Cerebellar nuclear complex (tissue), 1 donor: Measurements from ENCODE around the gene GNB1L.

ENCODE experiments used
- DNase-seq, 2 experiments: peaks; one replicate each; lab custom pipeline; 2025; lab: John Stamatoyannopoulos, UW

The GNB1L gene

DNA sequence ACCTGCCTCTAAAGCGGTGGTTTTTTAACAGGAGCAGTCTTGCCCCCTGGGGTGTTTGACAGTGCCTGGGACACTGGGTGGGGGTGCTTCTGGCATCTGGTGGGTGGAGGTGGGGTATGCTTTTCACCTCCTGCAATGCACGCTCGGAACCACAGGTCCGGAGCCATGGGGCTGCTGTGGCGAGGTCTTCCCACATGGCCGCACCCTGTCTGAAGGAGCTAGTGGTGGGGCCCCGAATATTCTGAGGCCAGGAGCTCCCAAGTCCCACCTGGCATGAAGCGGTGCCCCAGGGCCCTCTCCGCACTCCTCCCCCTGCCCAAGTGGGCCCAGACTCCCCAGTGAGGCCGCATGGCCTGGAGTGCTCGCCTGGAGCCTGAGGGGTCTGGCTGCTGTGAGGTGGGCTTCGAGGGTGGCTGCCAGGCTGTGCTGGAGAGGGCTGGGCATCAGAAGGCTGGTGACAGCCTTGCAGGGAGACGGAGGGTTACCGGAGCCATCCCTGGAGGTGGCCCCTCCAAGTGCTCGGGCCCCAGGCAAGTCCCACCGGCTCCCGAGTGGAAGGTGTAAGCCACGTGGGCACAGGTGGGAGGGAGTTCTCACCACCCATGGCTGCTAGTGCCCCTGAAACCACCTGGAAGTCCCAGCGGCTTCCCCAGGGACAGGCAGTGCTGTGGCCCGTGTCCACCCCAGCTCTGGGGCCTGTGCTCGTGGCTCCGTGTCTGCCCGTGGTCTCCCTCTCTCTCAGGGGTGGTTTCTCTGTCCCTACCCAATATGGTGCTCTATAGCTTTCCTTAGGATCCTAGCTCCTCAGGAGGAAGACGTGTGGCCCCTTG is 79.0 kb downstream of the GNB1L start:
- no peak for DNase-seq

DNA sequence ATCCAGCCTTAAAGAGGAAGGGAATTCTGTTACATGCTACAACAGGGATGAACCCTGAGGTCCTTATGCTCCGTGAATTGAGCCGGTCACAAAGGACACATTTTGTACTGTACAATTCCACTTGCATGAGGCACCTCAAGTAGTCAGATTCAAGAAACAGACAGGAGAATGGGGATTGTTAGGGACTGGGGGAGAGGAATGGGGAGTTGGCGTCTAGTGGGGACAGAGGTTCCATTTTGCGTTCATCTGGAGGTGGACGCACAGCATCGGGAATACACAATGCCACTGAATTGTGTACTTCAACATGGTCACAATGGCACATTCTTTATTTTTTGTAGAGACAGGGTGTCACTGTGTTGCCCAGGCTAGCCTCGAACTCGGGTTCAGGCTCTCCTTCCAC is 80.0 kb downstream of the GNB1L start:
- no peak for DNase-seq

GRCh38 chr22:19773470-19774040 is 81.1 kb downstream of the GNB1L start:
- no peak for DNase-seq

DNA sequence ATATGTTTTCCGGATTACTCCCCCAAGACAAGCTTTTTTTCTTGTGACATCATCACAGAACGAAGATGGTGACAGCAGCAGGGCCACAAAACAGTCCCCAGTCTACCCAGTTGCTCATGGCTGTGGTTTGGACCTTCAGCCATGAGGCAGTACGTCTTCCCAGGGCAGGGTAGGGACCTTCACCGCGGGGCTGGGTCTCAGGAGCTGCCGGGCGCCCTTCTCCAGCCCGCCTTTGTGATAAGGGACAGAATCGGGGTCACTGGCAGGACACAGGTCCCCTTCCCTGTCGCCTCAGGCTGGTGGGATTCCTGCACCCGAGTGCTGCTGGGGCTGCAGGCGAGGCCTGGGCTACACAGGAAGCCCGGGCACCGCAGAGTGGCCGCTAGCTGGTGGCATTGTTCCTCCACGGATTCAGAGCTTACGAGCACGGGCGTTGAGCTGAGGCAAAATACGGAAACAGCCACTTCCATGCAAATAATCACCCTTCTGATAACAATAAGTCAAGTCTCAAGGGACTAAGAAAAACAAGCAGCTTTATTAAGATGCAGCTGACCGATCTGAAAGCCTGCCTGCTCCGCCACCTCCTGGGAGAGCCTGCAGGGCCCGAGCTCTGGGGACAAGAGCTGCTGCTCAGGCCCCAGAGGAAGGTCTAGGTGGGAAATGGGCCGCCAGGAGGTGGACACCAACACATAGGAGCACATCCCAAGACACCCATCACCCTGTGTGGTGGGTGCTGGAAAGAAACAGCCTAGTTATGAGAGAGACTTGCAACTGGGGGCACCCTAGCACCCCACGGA is 81.8 kb downstream of the GNB1L start:
- DNase-seq = no peak

- DNase-seq = no peak
Measured at GRCh38 chr22:19772422-19772672, 82.3 kb downstream of the GNB1L start.

DNA sequence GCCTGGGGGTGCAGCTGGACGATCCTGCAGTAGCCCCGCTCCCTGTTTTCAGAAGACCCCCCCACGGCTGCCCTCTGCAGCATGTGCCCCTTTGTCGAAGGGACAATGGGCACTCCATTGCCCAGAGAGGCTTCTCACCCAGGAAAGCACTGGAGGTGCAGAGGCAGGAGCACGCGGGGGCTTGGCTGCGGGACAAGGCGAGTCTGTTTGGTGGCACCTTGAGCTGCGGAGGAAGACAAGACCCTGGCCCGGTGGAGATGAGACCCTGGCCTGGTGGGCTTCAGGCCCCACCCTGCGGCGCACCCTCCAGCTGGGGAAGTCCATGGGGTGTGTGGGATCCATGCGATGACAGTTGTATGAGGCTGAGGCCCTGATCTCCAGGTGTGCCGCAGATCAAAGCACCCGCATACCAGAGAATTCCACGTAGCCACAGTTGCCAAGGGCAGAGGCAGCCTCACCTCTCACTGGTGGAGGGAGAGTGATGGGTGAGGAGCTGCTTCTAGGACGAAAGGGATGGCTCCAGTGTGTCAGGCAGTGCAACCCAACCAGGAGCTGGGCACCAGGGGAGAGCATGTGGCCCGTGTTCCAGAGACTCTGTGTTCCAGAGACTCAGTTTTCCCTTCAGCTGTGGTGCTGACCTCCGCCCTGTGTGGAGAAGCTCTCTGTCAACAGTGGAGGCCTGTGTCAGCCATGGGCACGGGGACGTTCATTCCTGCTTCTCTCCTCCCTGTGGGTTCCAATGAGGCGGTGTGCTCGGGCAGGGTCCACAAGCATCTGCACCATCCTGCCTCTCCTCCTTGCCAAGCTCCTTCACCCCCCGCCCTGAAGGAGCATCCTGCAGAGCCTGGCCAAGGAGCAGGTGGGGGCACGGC is 84.1 kb downstream of the GNB1L start:
- DNase-seq = no peak

- DNase-seq = no peak
Measured at GRCh38 chr22:19769393-19769715, 85.3 kb downstream of the GNB1L start.

DNA sequence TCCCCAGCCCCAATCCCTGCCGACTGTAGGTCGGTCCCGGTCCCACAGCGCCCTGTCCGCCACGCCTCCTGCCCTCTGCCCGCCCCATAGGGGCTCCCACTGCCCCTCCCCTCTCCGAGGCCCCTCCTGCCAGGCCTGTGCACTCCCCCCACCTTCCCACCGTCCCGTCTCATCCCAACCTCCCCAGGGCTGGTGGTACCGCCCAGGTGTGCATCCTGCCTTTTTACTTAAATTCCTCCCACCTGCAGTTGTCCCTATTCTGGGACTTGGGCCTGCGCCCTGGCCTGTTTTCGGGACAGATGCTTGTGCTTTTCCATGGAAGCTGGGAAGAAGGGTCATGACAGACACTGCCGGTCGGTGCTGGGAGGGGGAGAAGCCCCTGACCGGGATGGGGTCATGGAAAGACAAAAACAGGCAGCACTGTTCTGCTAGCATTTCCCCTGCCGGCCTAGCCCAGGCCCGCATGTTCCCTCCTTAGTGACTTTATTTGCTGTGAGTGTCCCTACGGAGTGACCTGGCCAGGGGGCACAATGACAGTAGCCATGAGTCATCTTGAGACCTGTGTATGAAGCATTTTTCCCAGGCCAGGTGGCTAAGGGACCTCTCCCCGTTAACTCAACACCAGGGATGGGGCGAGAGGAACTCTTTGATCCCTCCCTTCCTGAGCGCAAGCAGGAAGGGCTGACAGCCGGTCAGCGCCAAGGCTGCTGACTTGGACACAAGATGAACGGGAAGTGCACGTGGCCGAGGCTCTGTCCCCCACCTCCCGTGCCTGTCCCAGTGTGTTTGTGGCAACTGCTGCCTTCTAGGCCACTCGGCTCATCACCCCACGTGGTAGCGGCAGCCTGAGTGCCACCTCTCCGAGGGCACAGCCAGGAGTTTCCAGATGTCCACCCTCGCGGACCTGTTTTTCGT is 87.0 kb downstream of the GNB1L start:
- DNase-seq = no peak

GRCh38 chr22:19766511-19767426 is 87.9 kb downstream of the GNB1L start:
- no peak for DNase-seq

DNA sequence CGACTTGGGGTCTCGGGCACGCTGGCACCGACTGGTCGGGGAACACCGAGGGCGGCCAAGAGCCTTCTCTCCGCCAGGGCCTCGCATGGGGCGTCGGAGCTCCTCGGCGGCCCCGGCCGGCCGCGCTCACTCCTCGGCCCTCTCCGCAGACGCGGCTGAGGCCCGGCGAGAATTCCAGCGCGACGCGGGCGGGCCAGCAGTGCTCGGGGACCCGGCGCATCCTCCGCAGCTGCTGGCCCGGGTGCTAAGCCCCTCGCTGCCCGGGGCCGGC is 88.5 kb downstream of the GNB1L start:
- DNase-seq = no peak

DNA sequence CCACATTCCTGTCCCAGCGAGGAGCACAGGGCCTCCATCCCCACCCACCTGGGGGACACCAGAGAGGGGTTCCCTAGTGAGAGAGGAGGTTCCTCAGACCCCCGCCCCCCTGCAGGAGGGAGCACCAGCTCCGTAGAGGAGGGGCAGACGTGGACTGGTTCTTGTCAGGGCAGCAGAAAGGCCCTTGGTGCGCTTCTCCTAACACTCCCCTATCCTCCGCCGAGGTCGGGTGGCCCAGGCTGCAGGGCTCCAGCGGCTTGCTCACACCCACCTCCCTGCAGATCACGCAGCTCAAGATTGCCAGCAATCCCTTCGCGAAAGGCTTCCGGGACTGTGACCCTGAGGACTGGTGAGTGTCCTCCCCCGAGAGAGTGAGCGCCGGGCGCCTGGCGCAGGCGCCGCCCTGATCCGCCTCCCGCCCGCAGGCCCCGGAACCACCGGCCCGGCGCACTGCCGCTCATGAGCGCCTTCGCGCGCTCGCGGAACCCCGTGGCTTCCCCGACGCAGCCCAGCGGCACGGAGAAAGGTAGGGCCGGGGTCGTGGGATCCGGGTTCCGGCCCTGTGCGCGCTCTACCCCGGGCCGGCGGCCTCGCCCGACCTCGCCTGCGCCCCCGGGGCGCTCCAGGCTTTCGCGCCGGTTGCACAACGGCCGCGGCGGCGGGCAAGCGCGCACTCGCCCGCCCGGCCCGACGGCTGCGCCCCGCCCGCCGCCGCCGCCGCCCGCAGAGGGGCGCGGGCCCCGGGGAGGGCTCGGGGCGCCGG is 89.0 kb downstream of the GNB1L start:
- DNase-seq = no peak

DNA sequence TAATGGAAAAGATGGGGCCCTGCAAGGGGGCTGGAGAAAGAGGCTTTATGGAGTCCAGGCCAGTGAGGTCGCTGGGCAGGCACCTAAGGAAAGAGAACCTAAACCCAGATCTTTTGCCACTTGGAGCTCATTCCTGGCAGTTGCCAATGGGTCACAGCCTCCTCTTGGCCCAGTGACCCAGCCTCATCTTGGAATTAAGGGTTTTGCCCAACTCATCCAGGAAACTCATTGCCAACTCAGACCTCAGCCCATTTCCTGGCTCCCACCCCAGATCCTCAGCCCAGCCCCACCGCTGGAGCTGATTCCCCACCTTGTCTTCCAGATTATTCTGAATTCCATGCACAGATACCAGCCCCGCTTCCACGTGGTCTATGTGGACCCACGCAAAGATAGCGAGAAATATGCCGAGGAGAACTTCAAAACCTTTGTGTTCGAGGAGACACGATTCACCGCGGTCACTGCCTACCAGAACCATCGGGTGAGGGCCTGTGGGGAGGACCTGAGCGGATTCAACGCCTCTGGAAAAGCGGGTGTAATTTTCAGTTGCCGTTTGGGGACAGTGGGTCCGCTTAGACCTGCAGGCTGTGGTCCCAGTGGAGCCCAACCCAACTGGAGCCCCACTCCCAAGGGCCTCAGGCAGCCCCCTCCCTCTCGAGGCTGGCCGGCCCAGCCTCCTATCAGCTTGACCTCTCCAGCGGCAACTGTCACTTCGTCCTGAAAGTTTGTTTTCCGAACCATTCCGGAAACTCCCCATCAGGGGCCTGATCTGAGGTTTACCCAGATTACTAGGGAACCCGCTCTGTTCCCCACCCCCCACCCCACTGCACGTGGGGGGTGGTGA is 89.8 kb downstream of the GNB1L start:
- no peak for DNase-seq

- no peak for DNase-seq
Measured at GRCh38 chr22:19764299-19764593, 90.4 kb downstream of the GNB1L start.

DNA sequence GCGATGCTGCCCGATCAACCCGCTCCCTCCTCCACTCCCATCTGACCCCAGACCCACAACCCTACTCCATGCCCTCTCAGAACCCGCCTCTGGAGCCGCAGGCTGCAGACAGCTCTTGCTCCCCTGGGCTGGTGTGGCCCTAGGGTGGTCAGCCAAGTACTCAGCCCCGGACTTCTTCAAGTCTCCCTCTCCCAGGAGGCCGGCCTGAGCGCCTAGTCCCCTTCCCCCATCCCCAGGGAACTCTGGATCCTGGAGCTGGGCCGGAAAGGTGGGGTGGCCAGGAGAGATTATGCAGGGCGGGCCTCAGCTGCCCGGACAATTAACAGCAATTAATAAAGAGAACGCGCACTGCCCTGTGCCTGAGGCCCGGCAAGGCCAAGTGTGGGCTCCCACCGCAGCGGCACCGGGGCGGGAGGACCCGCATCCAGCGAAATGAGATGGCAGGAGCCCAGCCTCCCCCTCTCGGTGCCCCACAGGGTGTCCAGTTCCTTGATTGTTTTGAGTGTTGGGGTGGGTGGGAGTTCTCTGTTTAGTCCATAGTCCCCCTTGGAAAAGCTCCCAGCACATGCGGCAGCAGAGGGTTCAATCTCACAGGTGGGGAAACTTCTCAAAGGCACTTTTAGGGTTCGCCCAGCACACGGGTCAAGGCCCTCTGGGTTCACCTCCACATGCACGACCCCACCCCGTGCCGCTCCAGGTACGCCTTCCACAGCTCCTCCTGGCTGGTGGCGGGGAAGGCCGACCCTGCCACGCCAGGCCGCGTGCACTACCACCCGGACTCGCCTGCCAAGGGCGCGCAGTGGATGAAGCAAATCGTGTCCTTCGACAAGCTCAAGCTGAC is 91.0 kb downstream of the GNB1L start:
- no peak for DNase-seq

GRCh38 chr22:19762568-19763457 is 91.9 kb downstream of the GNB1L start:
- no peak for DNase-seq

DNA sequence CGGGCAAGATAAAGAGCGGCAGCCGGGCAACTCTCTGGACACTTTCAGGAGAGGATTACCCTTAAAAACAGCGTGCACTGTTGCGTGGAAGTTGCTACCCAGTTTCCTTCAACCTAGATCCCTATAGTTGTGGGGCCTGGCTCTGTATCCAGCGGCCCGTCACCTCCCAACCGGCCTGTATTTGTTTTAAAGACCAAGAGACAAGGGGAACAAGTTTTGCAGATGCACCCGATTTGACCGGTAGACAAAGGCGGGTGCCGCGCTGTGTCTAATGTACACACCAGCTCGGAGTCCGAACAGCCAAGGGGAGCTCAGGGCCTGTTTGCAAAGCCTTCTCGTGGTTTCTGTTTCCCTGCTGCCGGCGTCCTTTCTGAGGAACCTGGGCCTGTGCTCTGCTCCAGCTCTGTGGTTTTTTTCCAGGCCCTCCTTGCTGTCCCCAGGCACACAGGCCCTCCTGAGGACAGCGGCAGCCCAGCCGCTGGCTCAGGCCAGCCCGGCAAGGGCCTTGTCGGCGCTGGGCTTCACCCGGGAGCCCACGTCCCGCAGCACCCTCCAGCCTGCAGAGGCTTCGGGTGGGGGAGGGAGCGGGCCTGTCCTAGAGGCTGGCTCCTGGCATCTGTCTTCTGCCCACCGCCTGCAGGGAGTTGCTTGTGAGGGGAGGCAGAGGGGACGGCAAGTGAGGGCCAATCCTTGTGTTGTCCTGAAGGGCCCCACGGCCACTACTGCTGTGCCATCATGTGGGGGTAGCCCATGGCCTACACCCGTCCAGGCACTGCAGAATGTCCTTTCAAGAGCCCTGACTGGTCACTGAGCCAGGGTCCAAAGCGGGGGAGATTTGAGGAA is 92.7 kb downstream of the GNB1L start:
- no peak for DNase-seq
